ENCODE data around the gene CSNK1A1. TPM values are rescaled to one million over a fixed set of nuclear protein-coding genes. Genes with fewer than 3 reads are reported as not detected.
A peak's percentile ranks its signal among the peaks of the same experiment; 100 is the strongest.

Gene CSNK1A1
- total RNA-seq, 6 experiments from 2014 or later, result 266 to 336 (median 310) TPM

- Mint-ChIP-seq H3K27me3 (ENCODE audit: insufficient read depth) (no peaks in the 10 kb centered on the region; the same call in 1 of the 2 replicates), H3K4me3 (peak overlapping the region; percentile 62), H3K9me3 (no peaks in the 10 kb centered on the region), H3K27ac (peak overlapping the region; percentile 87), H3K4me1 (ENCODE audit: low read depth) (peaks cover 86% of the 10 kb centered on the region), H3K36me3 (ENCODE audit: low read depth) (peaks cover 41% of the 10 kb centered on the region)
- DNase-seq, result peak; percentile 92
- TF ChIP-seq, protein P1, sequence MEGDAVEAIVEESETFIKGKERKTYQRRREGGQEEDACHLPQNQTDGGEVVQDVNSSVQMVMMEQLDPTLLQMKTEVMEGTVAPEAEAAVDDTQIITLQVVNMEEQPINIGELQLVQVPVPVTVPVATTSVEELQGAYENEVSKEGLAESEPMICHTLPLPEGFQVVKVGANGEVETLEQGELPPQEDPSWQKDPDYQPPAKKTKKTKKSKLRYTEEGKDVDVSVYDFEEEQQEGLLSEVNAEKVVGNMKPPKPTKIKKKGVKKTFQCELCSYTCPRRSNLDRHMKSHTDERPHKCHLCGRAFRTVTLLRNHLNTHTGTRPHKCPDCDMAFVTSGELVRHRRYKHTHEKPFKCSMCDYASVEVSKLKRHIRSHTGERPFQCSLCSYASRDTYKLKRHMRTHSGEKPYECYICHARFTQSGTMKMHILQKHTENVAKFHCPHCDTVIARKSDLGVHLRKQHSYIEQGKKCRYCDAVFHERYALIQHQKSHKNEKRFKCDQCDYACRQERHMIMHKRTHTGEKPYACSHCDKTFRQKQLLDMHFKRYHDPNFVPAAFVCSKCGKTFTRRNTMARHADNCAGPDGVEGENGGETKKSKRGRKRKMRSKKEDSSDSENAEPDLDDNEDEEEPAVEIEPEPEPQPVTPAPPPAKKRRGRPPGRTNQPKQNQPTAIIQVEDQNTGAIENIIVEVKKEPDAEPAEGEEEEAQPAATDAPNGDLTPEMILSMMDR (IDR thresholded peaks at IDR 0.05), result no peak
Observed at GRCh38 chr5:149500922-149501582, 50.2 kb downstream of the CSNK1A1 start.

DNA sequence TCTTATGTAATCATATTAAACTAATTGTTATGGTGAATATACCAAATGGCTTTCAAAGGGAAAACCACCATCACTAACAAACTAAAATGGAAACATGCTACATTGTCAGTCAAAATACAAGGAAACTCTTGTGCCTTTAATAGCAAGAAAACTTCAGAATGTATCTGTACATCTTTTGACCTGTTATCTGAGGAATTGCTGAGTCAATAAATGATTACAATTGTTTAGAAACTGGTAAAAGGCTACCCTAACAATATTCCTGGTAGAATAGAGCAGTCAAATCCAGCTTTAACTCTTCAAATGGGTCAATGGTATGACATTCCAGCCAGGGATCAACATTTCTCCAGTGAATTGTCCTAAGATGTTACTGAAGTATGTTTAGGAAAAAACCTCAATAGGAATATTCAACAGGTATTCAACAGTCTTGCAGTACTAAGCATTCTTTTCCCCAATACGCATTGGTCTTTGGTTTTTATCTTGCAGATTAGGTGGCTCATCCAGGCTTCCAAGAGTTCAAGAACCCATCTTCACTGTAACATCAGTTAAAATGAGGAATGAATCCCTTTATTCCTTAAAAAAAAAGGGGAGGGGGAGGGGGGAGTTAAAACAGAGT is 52.4 kb downstream of the CSNK1A1 start:
- Mint-ChIP-seq H3K4me3 (no peak overlapping the region), H3K9me3 (no peaks in the 10 kb centered on the region), H3K27me3 (ENCODE audit: insufficient read depth) (no peaks in the 10 kb centered on the region; the same call in 1 of the 2 replicates), H3K4me1 (ENCODE audit: low read depth) (peaks cover 87% of the 10 kb centered on the region), H3K27ac (peak overlapping the region; percentile 89; the same call in 1 of the 2 replicates), H3K36me3 (ENCODE audit: low read depth) (peaks cover 47% of the 10 kb centered on the region)
- TF ChIP-seq, protein P1 (IDR thresholded peaks at IDR 0.05), result no peak
- no peak for DNase-seq

DNA sequence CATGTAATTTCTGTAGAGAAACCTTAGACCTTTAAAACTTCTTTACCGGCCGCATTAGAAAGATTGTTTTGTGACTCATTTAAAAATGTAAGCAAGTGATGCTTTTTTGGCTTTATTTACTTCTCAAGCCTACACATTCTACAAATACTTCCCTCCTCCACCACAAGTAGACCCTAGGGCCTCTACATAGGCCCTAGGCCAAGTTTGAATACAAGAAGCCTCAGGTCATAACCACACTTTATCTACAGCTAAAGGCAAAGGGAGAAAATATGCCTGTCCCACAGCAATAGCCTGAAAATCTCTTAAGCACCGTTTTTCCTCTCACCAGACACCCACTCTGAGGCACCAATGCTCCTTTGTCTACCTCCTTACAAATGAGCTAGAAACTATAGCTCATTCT is 53.9 kb downstream of the CSNK1A1 start:
- TF ChIP-seq, protein P1 (IDR thresholded peaks at IDR 0.05), result no peak
- H3K9me3 Mint-ChIP-seq, result no peaks in the 10 kb centered on the region
- peak overlapping the region; percentile 48 for H3K4me3 Mint-ChIP-seq
- H3K36me3 Mint-ChIP-seq (ENCODE audit: low read depth), result peaks cover 53% of the 10 kb centered on the region
- peaks cover 84% of the 10 kb centered on the region for H3K4me1 Mint-ChIP-seq (ENCODE audit: low read depth)
- no peaks in the 10 kb centered on the region; the same call in 1 of the 2 replicates for H3K27me3 Mint-ChIP-seq (ENCODE audit: insufficient read depth)
- peak overlapping the region; percentile 89 for H3K27ac Mint-ChIP-seq
- DNase-seq, result peak; percentile 90

DNA sequence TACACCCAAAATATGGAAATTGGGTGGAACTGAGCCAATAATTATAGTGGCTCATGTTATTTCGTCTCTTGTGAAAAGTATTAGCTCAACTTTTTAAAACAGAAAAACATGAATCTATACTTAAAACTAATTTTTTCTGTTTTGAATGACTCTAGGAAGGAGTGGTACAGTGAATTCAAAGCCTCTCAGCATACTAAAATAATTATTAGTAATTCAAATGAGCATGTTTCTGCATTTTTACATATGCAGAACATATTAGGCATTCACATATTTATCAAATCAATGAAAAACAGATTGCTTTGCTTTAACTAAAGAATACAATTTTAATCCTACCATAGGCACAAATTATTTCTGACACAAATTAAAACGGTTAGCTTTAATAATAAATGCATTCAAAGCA is 54.3 kb downstream of the CSNK1A1 start:
- TF ChIP-seq, protein P1 (IDR thresholded peaks at IDR 0.05), result no peak
- H3K9me3 Mint-ChIP-seq, result no peaks in the 10 kb centered on the region
- H3K36me3 Mint-ChIP-seq (ENCODE audit: low read depth), result peaks cover 56% of the 10 kb centered on the region
- peaks cover 84% of the 10 kb centered on the region for H3K4me1 Mint-ChIP-seq (ENCODE audit: low read depth)
- peak overlapping the region; percentile 77 for H3K27ac Mint-ChIP-seq
- no peaks in the 10 kb centered on the region; the same call in 1 of the 2 replicates for H3K27me3 Mint-ChIP-seq (ENCODE audit: insufficient read depth)
- no peak for DNase-seq
- H3K4me3 Mint-ChIP-seq, result peak overlapping the region; percentile 56

GRCh38 chr5:149496166-149496565 is 55.1 kb downstream of the CSNK1A1 start:
- Mint-ChIP-seq H3K4me3 (peak overlapping the region; percentile 5; the same call in 1 of the 2 replicates), H3K36me3 (ENCODE audit: low read depth) (peaks cover 56% of the 10 kb centered on the region)
- DNase-seq, result no peak

More at GRCh38 chr5:149496166-149496565, 55.1 kb downstream of the CSNK1A1 start:
- TF ChIP-seq, protein P1 (IDR thresholded peaks at IDR 0.05), result no peak
- H3K4me1 Mint-ChIP-seq (ENCODE audit: low read depth), result peaks cover 84% of the 10 kb centered on the region
- peak overlapping the region; percentile 66 for H3K27ac Mint-ChIP-seq
- H3K9me3 Mint-ChIP-seq, result no peaks in the 10 kb centered on the region
- no peaks in the 10 kb centered on the region; the same call in 1 of the 2 replicates for H3K27me3 Mint-ChIP-seq (ENCODE audit: insufficient read depth)

All from HFFc6 (cell line).